Stimulated activated CD8-positive, alpha-beta memory T cell treated with anti-CD3 and anti-CD28 coated beads, Interleukin-7, amount 100 ng/mL, for 24 hours (primary cell): Measurements from ENCODE around the gene ITGB2.
"Not testable (repeated sequence)": the region's sequence is repeated elsewhere in the genome, so short reads cannot be mapped to it uniquely, and the experiment has no call there.

ENCODE experiments used
- DNase-seq: peaks from one replicate; pipeline ENCODE4 v3.0.0-alpha.2; 2020; ENCODE audit warnings: low read depth

Gene ITGB2

GRCh38 chr21:44884097-44884496 is 36.6 kb downstream of the ITGB2 start:
- no peak for DNase-seq

GRCh38 chr21:44883250-44883649 is 37.4 kb downstream of the ITGB2 start:
- no peak for DNase-seq

- no peak for DNase-seq
Measured at GRCh38 chr21:44881198-44881872, 39.4 kb downstream of the ITGB2 start.

GRCh38 chr21:44880405-44881197 is 40.1 kb downstream of the ITGB2 start:
- no peak for DNase-seq

- not testable (repeated sequence) for DNase-seq
Measured at GRCh38 chr21:44879238-44879637, 41.5 kb downstream of the ITGB2 start.

GRCh38 chr21:44878053-44878982 is 42.4 kb downstream of the ITGB2 start:
- no peak for DNase-seq

- no peak for DNase-seq
Measured at GRCh38 chr21:44876849-44877575, 43.7 kb downstream of the ITGB2 start.

- no peak for DNase-seq
Measured at GRCh38 chr21:44875316-44875700, 45.4 kb downstream of the ITGB2 start.

GRCh38 chr21:44874497-44875315 is 46.0 kb downstream of the ITGB2 start:
- DNase-seq: no peak

GRCh38 chr21:44874240-44874496 is 46.5 kb downstream of the ITGB2 start:
- no peak for DNase-seq

DNA sequence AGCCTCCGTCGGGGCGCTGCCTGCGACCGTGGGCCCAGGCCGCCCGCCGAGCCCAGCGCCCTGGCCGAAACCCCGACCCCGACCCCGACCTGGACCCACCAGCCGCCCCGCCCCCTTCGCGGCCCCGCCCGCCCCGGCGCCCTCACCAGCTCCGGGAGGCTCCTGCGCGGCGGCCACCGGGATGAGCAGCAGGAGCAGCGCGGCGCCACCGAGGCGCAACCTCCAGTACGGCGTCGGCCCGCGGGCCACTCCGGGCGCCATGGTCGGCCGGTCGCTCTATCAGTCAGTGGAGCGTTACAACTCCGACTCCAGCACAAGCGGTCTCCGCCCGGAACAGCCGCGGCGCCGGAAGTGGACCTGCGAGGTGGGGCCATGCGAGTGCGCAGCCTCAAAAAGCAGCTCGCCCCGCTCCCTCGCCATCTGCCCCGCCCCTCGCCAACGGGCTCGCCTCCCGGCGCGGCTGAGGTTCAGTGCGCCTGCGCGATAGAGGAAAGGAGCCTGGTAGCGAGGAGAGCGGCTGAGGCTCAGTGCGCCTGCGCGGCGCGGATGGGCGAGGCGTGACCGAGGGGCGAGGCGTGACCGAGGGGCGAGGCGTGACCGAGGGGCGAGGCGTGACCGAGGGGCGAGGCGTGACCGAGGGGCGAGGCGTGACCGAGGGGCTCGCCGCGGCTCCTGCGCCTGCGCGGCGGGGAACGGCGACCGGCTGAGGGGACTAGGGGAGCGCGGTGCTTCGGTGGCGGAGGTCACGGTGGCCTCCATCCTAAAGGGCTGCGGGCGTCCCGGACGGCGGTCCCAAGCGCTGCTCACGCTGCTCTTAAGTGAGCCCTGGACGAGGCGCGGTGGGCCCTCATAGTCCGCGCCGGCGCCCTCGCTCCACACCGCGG is 47.1 kb downstream of the ITGB2 start, which contains the start of gene PTTG1IP:
Gene PTTG1IP (minus strand): TSS at position 335 of the 884 bp plus-strand sequence. CDS start 74 bp downstream, at position 261.
- peak; percentile 98 for DNase-seq

GRCh38 chr21:44872649-44873355 is 47.9 kb downstream of the ITGB2 start:
- DNase-seq: no peak

- no peak for DNase-seq
Measured at GRCh38 chr21:44872323-44872648, 48.4 kb downstream of the ITGB2 start.

DNA sequence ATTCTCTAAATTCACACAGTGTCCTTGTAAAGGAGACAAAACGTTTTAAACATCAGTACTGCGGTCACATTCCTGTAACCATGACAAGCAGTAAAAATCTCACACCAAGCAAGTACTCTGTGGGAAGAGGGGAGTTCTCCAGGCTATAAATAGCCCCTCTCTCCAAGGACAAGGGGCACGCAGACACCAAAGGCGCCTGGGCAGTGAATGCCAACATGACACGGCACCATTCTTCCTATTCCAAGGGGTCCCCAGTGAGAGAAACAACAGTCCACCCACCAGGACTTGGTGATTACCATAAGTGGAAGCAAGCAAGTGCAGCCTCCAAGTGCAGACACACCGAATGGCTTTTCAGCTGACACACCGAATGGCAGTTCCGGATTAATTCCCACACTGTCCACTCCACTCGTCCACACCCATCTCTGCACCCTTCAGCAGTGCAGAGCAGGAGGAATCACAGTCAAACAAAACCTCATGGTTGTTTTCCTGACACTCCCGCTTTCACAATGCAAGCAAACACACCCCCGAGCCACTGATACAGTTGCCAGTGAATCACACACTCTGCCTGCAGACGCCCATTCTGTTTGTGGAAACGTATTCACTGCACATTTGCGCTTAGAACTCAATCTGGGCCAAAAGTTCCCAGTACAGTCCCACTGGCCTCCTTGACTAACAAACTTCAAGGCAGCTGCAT is 49.0 kb downstream of the ITGB2 start:
- no peak for DNase-seq

- no peak for DNase-seq
Measured at GRCh38 chr21:44870748-44871495, 49.8 kb downstream of the ITGB2 start.

DNA sequence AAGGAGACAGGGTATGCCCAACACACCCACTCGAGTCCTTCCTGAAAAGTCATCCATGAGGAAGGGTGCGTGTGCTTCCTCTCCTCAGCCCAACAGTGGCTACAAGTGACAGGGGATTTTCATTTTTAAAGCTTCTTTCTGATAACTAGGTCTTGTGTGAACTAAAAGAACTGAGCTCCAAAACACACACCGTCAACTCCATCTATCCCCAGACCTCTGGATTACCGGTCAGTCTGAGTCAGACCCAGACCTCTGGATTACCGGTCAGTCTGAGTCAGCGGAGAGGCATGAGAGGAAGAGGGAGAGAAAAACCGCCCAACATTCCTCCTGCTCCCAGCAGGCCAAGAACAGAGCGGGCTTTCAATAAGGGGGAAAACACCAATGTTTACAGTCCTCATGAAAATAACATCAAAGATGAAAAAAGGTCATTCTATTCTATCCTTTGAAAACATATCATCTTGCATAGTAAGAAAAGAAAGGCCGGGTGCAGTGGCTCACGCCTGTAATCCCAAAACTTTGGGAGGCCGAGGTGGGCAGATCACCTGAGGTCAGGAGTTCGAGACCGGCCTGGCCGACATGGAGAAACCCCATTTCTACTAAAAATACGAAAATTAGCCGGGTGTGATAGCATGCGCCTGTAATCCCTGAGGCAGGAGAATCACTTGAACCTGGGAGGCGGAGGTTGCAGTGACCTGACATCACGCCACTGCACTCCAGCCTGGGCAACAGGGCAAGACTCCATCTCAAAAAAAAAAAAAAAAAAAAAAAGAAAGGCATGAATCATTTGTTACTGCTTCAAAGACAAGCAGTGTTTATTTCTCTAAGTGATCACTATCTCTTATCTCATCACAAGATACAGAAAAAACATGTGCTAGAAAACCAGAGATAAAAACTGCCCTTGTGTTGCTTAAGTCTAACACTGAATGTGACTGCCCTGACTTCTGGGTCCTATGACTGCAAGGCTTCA is 50.6 kb downstream of the ITGB2 start:
- DNase-seq: no peak

- DNase-seq: no peak
Measured at GRCh38 chr21:44868707-44869106, 52.0 kb downstream of the ITGB2 start.
